GM23338 (cell line): ENCODE results near the gene ANKRD6. TPM values are rescaled to one million over a fixed set of nuclear protein-coding genes. Genes with fewer than 3 reads are reported as not detected.
"Not testable (repeated sequence)": the region's sequence is repeated elsewhere in the genome, so short reads cannot be mapped to it uniquely, and the experiment has no call there.

Experiments used
- ATAC-seq: fragments of 200-7000 bp; cut with Tn5 transposase; 3 replicates; pipeline ENCODE4 v1.9.1; 2020
- DNase-seq: peaks from one replicate; pipeline ENCODE4 v3.0.0-alpha.2; 2015; ENCODE audit warnings: low spot score
- H2AFZ ChIP-seq: fragments of 200-600 bp; sonication (generic); 2 replicates; pipeline ENCODE4 v1.8.0; 2016; ENCODE audit warnings: antibody characterized with exemption, mild to moderate bottlenecking, moderate library complexity
- H3F3A ChIP-seq: fragments of 200-600 bp; sonication (generic); replicated peaks from 2 replicates; pipeline ENCODE4 v1.8.0; 2017; ENCODE audit warnings: antibody characterized with exemption, mixed run types, low read depth
- H3K27ac ChIP-seq: fragments of 200-600 bp; sonication (generic); 2 replicates; pipeline ENCODE4 v1.6.1; 2016; ENCODE audit warnings: low read depth
- H3K27me3 ChIP-seq: fragments of 200-600 bp; sonication (generic); 2 replicates; pipeline ENCODE4 v1.8.0; 2016; ENCODE audit warnings: mild to moderate bottlenecking, mixed run types, moderate library complexity; ENCODE audit not compliant: insufficient read depth
- H3K36me3 ChIP-seq: fragments of 200-600 bp; sonication (generic); 2 replicates; pipeline ENCODE4 v1.8.0; 2016; ENCODE audit warnings: mild to moderate bottlenecking; ENCODE audit not compliant: insufficient read depth
- H3K4me1 ChIP-seq: fragments of 200-600 bp; sonication (generic); 2 replicates; pipeline ENCODE4 v1.8.0; 2016; ENCODE audit warnings: mild to moderate bottlenecking, moderate library complexity; ENCODE audit not compliant: insufficient read depth
- H3K4me2 ChIP-seq: fragments of 200-600 bp; sonication (generic); 2 replicates; pipeline ENCODE4 v1.7.1; 2017; ENCODE audit warnings: mixed run types
- H3K4me3 ChIP-seq: fragments of 200-600 bp; sonication (generic); 2 replicates; pipeline ENCODE4 v1.6.1; 2016; ENCODE audit warnings: mixed run types
- H3K79me2 ChIP-seq: fragments of 200-600 bp; sonication (generic); replicated peaks from 2 replicates; pipeline ENCODE4 v1.8.0; 2017; ENCODE audit warnings: mild to moderate bottlenecking; ENCODE audit not compliant: insufficient read depth
- H3K9me2 ChIP-seq: fragments of 200-600 bp; sonication (generic); 2 replicates; pipeline ENCODE4 v1.8.0; 2017; ENCODE audit not compliant: insufficient read depth
- H4K20me1 ChIP-seq: fragments of 200-600 bp; sonication (generic); replicated peaks from 2 replicates; pipeline ENCODE4 v1.8.0; 2017; ENCODE audit warnings: mild to moderate bottlenecking; ENCODE audit not compliant: insufficient read depth
- H3K27ac Mint-ChIP-seq: 2 replicates; pipeline ENCODE4 v1.8.0; 2020; ENCODE audit warnings: inconsistent platforms, mild to moderate bottlenecking, moderate library complexity, mixed read lengths
- H3K27me3 Mint-ChIP-seq: 3 replicates; pipeline ENCODE4 v1.8.0; 2022; ENCODE audit warnings: low read depth, mild to moderate bottlenecking, moderate library complexity, mixed read lengths, inconsistent platforms; ENCODE audit not compliant: insufficient read depth, poor library complexity
- H3K36me3 Mint-ChIP-seq: 3 replicates; pipeline ENCODE4 v1.8.0; 2021; ENCODE audit warnings: low read depth, mild to moderate bottlenecking, inconsistent platforms, moderate library complexity, mixed read lengths
- H3K4me1 Mint-ChIP-seq: 3 replicates; pipeline ENCODE4 v1.8.0; 2020; ENCODE audit warnings: mild to moderate bottlenecking, inconsistent platforms, mixed read lengths
- H3K4me3 Mint-ChIP-seq: 3 replicates; pipeline ENCODE4 v1.8.0; 2021; ENCODE audit warnings: moderate library complexity, mild to moderate bottlenecking, inconsistent platforms, mixed read lengths
- H3K9me3 Mint-ChIP-seq: 3 replicates; pipeline ENCODE4 v1.8.0; 2020; ENCODE audit warnings: moderate library complexity, mild to moderate bottlenecking, inconsistent platforms, mixed read lengths
- EZH2 ChIP-seq: fragments of 200-600 bp; sonication (generic); IDR thresholded peaks from one replicate; pipeline ENCODE4 v1.8.0; 2017; ENCODE audit warnings: antibody characterized with exemption, mild to moderate bottlenecking, low read depth; ENCODE audit not compliant: unreplicated experiment
- JUNB ChIP-seq: IDR thresholded peaks from one replicate; pipeline ENCODE4 v1.6.1; 2016; ENCODE audit warnings: antibody characterized with exemption; ENCODE audit not compliant: unreplicated experiment
- POLR2AphosphoS5 ChIP-seq: IDR thresholded peaks from 2 replicates; pipeline ENCODE4 v1.6.1; 2016; ENCODE audit warnings: antibody characterized with exemption, low read depth
- polyA plus RNA-seq: library from polyadenylated mRNA; unstranded; fragments of >200 nt; fragmentation: Nextera tagmentation; extraction: Ambion mirVana; gene quantifications from 2 replicates; pipeline ENCODE4 v1.2.1, GENCODE V29; 2016
- total RNA-seq: library from RNA; depleted of rRNA; stranded (reverse); fragments of >200 nt; shearing (Covaris generic); gene quantifications from 2 replicates; pipeline ENCODE4 v1.2.3, GENCODE V29; 2014
- TF ChIP-seq, protein P1 (sequence below): fragments of 250-450 bp; sonication (Bioruptor Pico); IDR thresholded peaks from 2 replicates; pipeline ENCODE4 v1.5.0; 2020; ENCODE audit warnings: mild to moderate bottlenecking, moderate library complexity
- TF ChIP-seq, protein P2 (sequence below), 2 experiments: fragments of 200-600 bp in 1 of 2; sonication (generic) in 1 of 2; conservative IDR thresholded peaks; 2 replicates each; pipeline versions ENCODE4 v1.5.1 to v1.6.1; 2016 to 2017; ENCODE audit warnings: antibody characterized with exemption in 2 of 2, low read depth in 2 of 2, mild to moderate bottlenecking in 2 of 2, moderate library complexity in 1 of 2

The ANKRD6 gene
- total and polyA plus RNA-seq, 2 experiments from 2014 or later: 3.2 to 9.2 TPM

DNA sequence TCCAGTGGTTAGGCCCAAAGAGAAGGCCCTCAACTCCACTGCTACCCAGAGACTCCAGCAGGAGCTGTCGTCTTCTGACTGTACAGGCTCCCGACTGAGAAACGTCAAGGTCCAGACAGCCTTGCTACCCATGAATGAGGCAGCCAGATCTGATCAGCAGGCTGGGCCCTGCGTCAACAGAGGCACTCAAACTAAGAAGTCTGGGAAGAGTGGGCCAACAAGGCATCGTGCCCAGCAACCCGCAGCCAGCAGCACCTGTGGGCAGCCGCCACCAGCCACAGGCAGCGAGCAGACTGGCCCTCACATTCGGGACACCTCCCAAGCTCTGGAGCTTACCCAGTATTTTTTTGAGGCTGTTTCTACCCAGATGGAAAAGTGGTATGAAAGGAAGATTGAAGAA lies 197.5 kb downstream of the ANKRD6 start (continued):
- TF ChIP-seq, protein P1, sequence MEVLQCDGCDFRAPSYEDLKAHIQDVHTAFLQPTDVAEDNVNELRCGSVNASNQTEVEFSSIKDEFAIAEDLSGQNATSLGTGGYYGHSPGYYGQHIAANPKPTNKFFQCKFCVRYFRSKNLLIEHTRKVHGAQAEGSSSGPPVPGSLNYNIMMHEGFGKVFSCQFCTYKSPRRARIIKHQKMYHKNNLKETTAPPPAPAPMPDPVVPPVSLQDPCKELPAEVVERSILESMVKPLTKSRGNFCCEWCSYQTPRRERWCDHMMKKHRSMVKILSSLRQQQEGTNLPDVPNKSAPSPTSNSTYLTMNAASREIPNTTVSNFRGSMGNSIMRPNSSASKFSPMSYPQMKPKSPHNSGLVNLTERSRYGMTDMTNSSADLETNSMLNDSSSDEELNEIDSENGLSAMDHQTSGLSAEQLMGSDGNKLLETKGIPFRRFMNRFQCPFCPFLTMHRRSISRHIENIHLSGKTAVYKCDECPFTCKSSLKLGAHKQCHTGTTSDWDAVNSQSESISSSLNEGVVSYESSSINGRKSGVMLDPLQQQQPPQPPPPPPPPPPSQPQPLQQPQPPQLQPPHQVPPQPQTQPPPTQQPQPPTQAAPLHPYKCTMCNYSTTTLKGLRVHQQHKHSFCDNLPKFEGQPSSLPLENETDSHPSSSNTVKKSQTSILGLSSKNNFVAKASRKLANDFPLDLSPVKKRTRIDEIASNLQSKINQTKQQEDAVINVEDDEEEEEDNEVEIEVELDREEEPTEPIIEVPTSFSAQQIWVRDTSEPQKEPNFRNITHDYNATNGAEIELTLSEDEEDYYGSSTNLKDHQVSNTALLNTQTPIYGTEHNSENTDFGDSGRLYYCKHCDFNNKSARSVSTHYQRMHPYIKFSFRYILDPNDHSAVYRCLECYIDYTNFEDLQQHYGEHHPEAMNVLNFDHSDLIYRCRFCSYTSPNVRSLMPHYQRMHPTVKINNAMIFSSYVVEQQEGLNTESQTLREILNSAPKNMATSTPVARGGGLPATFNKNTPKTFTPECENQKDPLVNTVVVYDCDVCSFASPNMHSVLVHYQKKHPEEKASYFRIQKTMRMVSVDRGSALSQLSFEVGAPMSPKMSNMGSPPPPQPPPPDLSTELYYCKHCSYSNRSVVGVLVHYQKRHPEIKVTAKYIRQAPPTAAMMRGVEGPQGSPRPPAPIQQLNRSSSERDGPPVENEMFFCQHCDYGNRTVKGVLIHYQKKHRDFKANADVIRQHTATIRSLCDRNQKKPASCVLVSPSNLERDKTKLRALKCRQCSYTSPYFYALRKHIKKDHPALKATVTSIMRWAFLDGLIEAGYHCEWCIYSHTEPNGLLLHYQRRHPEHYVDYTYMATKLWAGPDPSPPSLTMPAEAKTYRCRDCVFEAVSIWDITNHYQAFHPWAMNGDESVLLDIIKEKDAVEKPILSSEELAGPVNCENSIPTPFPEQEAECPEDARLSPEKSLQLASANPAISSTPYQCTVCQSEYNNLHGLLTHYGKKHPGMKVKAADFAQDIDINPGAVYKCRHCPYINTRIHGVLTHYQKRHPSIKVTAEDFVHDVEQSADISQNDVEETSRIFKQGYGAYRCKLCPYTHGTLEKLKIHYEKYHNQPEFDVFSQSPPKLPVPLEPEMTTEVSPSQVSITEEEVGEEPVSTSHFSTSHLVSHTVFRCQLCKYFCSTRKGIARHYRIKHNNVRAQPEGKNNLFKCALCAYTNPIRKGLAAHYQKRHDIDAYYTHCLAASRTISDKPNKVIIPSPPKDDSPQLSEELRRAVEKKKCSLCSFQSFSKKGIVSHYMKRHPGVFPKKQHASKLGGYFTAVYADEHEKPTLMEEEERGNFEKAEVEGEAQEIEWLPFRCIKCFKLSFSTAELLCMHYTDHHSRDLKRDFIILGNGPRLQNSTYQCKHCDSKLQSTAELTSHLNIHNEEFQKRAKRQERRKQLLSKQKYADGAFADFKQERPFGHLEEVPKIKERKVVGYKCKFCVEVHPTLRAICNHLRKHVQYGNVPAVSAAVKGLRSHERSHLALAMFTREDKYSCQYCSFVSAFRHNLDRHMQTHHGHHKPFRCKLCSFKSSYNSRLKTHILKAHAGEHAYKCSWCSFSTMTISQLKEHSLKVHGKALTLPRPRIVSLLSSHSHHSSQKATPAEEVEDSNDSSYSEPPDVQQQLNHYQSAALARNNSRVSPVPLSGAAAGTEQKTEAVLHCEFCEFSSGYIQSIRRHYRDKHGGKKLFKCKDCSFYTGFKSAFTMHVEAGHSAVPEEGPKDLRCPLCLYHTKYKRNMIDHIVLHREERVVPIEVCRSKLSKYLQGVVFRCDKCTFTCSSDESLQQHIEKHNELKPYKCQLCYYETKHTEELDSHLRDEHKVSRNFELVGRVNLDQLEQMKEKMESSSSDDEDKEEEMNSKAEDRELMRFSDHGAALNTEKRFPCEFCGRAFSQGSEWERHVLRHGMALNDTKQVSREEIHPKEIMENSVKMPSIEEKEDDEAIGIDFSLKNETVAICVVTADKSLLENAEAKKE: no peak
- TF ChIP-seq, protein P2, sequence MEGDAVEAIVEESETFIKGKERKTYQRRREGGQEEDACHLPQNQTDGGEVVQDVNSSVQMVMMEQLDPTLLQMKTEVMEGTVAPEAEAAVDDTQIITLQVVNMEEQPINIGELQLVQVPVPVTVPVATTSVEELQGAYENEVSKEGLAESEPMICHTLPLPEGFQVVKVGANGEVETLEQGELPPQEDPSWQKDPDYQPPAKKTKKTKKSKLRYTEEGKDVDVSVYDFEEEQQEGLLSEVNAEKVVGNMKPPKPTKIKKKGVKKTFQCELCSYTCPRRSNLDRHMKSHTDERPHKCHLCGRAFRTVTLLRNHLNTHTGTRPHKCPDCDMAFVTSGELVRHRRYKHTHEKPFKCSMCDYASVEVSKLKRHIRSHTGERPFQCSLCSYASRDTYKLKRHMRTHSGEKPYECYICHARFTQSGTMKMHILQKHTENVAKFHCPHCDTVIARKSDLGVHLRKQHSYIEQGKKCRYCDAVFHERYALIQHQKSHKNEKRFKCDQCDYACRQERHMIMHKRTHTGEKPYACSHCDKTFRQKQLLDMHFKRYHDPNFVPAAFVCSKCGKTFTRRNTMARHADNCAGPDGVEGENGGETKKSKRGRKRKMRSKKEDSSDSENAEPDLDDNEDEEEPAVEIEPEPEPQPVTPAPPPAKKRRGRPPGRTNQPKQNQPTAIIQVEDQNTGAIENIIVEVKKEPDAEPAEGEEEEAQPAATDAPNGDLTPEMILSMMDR (conservative IDR thresholded peaks at IDR 0.05; ENCODE audit: low read depth in 2 of 2): no peak
- no peak for TF ChIP-seq EZH2
- TF ChIP-seq POLR2AphosphoS5: no peak
- no peak for TF ChIP-seq JUNB

DNA sequence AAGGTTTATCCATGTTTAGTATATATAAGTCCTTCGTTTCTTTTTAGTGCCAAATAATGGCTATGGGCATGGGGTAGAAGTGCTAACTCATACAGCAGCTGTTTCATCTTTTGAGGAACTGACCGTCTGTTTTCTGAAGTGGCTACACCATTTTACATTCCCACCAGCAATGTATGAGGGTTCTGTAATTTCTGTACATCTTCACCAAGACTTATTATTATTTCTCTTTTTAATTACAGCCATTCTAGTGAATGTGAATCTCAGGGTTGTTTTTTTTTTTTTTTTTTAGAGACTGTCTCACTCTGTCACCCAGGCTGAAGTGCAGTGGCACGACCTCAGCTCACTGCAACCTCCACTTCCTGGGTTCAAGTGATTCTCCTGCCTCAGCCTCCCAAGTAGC lies 203.5 kb downstream of the ANKRD6 start:
- peaks cover 36% of the 10 kb centered on the region for H3K36me3 Mint-ChIP-seq
- not testable (repeated sequence) for ATAC-seq, DNase-seq, H3K4me2 ChIP-seq, H3K4me1 ChIP-seq, H2AFZ ChIP-seq, H3K27me3 ChIP-seq, H3K4me3 ChIP-seq, H3F3A ChIP-seq, H3K79me2 ChIP-seq, H3K4me3 Mint-ChIP-seq, H3K27ac Mint-ChIP-seq, H3K9me3 Mint-ChIP-seq, H3K27ac ChIP-seq, H3K36me3 ChIP-seq, H4K20me1 ChIP-seq, H3K27me3 Mint-ChIP-seq, H3K9me2 ChIP-seq
- H3K4me1 Mint-ChIP-seq: peaks cover 15% of the 10 kb centered on the region
